UCSD-AML1 (cell line): Measurements from ENCODE around the gene FGGY.

Experiments used
- DNase-seq: peaks from one replicate; lab custom pipeline; 2025; ENCODE audit not compliant: unreplicated experiment; lab: John Stamatoyannopoulos, UW

Gene FGGY

DNA sequence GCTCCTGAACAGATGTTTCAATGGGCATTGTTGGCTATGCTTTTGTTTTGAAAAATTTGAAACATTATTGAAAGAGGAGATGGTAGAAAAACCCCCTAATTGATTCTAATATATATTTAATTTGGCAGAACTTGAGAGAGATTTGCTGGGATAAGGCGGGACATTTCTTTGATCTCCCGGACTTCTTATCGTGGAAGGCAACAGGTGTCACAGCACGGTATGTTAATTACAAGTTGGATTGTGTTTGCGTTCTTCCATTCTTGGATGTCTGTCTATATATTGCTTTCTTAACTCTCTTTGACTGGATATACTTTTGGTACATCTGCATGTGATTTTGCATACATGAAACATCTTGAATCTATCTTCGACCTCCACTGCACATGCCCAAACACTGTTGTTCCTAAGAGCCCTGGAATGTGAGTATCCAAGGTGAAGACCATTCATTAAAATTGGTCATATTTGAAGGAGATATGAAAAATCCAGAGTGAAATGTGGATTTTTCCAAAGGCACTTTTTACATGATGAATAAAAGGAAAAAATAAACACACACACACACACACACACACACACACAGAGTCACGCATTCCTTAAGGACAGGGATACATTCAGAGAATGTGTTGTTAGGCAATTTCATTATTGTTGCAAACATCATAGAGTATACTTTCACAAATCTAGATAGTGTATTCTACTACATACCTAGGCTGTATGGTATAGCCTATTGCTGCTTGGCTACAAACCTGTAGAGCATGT, 81.9 kb downstream of the FGGY start:
- no peak for DNase-seq

DNA sequence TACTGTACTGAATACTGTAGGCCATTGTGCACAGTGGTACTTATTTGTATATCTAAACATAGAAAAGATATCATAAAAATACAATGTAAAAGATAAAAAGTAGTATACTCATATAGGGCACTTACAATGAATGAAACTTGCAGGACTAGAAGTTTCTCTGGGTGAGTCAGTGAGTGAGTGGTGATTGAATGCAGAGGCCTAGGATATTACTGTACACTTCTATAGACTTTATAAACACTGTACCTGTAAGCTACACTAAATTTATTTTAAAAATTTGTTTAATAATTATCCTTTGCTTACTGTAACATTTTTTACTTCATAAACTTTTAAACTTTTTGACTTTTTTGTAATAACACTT, 82.5 kb downstream of the FGGY start:
- DNase-seq: no peak

DNA sequence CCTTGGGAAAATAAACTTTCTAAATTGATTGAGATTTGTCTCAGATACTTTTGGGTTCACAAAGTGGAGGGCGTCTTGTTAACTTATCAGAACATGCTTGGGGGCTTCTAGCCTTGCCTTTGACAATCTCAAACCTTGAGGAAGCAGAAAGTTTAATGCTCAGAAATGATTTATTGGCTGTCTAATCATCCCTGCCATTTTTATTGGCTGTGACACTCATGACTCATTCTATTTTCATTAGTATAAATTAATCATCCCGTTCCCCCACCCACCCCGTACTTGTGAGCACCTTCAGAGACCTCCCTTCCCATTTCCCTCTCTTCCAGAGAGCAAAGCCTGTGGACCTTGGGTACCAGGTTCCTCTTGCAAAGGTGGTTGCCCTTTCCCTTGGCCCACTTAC, 87.1 kb downstream of the FGGY start:
- no peak for DNase-seq

DNA sequence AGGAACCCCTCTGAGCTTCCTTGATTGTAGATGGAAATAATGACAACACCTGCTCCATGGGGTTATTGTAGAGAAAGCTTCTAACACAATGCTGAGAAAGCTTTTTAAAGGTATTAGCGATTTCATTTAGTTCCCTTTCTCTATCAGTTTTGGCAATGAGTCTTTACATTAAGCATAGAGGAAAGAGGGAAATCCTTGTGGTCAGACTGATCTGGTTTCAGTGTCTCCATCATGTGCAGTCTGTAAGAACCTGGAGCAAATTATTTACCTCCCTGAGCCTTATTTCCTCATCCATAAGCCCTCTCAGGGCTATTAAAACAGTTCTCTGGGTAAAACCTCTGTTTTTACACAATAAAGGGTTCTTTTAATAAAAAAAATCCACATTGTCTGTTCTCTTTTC, 87.5 kb downstream of the FGGY start:
- DNase-seq: no peak

DNA sequence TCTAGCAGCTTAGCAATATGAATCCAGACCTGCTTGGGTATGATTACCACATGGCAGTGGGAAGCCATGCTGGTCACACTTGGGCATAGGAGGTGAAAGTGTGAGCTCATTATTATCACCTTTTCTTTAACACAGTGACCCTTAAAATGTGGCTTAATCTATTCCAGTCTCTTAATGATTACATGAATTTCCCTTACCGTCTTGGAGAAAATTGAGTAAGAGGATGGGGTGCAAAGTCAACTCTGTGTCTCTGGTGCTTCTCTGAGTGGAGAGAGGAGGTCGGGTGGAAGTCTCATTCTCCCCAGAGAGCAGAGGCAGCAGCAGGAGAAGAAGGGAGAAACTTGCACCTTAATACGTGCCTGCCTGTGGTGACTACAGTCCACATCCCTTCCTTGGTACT, 91.3 kb downstream of the FGGY start:
- no peak for DNase-seq

DNA sequence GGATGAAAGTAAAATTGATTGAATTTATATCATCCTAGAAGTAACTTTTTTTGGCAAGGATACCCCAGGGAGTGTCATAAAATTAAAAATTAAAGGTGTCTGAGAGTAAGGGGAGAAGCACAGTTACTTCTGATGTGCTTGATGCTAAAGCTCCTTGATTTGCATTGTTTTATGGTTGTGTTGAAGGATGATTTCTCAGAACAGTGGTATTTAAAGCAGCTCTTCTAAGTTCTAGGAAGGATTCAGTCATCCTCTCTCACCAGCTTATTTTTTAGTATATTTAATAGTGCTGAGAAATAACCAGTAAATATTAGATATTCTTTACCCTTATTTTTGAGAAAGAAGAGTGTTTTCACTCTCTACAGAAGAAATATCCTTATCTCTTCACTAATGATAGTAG, 93.0 kb downstream of the FGGY start:
- DNase-seq: no peak

DNA sequence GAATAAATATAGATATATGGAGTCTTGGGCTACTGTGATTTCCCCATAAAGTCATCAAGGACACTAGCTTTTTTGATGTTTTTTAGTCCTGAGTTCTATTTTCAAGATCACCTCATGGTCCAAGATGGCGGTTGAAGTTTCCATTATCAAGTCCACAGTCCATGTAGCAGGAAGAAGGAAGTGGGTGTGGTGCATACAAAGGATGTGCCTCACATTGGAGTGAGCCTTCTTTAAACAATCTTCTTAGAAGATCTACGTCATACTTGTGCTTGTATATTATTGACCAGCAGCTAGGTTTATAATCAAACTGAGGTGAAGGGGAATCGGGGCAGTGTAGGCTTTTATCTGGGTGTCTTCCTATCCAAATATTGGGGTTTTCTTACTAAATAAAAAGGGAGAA, 93.4 kb downstream of the FGGY start:
- DNase-seq: no peak

DNA sequence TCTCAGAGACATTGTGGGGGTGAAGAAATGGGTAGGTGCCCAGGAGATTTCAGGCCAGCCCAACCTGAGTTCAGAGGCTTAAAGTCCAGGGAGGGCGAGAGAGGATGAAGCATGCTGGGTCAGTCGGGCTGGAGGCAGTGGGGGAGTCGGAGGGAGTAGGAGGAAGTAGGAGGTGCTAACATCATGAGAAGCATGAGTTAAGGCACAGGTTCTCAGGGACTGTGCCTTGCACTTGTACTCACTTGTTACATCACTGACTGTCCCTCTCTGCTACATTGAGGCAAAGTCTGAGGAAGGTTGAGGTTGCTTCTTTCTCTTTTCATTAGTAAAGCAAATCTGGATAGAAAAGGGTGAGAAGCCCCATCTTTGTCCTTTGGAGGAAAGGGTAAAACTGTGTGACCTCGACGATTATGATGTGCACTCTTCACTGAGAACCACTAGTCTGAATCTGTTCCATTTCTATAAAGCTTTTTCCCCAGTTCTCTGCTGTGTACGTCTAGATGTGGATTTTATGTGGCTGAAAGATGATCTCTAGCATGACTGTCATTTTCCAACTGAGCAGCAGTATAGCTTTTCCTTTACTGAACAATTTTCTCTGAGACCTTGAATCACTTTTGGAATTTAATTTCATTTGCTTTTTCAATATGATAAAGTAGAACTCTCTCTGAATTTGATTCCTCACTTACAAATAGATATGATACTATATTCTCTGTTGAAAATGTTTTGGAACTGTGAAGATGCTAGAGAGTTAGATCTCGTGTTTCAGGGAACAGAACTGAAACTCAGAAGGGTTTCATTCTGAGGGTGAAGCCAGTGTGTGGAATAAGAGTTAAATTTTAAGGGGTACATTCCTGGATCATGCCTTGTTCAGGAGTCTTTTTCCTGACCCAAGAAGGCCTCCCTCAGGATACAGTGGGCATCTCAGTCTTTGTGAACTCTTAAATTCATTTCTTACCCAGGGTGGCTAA, 94.6 kb downstream of the FGGY start:
- DNase-seq: no peak

DNA sequence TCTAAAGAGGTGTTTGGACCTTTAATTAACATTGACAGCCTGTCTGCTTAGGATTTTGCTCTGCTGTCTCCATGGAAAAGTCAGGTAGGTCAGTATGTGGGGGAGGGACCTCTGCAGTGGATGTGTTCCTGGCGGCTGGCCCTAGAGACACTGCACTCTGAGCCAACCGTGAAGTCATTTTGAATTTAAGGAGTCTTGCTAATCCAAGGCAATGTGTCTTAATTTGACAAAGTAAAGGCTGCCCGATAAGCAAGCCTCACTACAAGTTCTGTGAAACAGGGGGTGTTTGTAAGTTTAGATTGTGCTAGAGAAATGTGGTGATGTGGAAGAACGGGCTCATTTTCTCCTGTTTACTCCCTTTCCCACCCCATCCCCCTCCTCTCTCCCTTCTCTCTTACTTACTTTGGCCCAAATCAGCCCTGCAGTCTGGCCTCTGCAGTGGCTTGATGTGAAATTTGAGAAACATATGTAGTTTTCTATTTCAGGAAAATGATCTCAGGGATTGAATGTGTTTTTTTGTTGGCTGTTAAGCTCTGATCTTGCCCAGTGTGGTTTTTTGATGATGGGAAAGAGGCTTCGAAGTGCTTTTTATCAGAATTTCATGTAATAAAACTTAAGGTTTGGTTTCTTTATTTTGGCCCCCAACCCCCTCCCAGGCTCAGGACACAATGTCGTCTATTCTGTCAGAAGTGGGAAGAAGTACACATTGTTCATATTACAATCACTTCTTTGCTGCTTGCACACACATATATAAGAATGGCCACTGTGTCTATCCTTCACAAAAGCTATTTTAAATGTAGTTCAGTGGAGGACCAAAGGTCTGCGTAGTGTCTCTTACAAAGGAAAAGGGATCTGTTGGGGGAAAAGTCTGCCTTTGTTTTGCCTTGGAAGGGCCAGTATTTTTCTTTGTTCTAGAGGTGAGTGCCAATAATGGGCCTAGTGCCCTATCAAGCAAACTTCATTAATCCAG, 96.6 kb downstream of the FGGY start:
- no peak for DNase-seq

DNA sequence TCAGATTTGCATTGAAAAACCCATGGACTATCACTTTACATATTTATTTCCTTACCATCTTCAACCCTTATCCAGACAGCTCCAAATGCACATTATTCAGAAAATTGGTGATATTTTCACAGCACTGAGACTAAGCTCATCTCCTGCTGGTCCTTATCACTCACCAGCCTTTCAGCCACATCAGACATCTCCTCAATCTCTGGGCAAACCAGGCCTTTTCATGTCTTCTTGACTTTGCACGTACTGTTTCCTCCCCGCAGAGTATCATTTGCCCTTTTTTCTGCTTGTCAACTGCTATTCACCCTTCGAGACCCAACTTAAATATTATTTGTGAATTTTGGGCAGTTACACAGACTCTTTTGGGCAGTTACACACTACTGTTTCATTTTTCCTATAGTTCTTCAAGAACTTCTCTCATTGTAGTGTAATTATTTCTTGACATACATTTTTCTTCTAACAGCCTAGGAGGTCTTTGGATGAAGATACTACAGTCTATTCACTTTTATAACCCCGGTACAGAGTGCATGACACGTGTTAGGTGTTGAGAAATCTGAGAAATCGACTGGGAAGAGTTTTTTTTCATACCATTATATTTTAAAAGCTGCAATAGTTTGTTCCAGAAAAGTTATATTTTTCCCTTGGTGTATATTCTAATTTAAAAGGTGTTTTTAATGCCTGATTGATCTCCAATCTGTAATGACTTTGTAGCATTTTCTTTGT, 98.0 kb downstream of the FGGY start:
- DNase-seq: no peak

DNA sequence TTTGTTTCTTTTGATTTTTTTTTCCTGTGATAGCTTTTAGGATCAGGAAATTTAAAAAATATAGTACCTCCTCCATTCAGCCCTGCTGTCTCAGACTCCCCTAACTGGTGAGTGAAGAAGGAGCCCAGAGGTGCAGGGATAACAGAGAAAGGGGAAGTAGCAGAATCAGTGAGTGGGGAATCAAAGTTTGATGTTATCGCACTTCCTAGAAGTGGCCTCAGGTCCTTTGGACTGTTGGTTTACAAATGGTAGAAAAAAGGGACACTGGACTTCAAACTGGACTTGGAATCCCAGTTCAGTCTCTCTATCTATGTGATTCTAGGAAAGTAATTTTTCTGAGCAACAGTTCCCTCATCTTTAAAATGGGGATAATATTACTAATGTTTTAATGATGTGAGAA, 99.5 kb downstream of the FGGY start:
- no peak for DNase-seq

DNA sequence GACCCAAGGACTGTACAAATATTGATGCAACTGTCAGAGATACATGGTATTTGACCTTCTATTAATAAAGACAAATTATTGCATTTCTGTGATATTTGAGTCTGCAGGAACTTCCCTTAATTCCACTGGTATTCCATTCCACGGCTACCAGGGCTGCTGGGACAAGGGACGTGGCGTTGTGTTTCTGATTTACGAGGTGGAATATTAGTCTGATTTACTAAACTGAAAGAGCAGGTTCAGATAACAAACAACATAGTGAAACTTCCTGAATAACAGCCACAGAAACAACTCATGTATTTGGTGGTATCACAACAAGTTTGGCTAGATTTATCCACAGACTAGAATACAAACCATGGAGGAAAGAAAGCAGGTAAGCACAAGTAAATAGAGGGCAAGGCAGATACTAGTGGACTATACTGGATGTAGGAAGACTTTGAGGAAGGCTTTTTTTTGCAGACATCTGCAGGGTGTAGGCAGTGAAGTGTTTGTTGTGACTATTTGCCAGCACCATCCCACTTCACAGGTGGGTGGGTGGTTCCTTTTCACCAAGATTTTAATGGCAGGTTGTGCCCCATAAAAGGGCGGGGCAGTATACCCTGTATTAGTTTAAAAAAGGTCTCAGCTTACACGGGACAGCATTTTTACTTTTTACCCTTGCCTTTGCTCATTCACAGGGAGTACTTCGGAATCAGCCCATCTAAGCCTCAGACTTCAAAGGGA, 100.4 kb downstream of the FGGY start:
- DNase-seq: no peak

DNA sequence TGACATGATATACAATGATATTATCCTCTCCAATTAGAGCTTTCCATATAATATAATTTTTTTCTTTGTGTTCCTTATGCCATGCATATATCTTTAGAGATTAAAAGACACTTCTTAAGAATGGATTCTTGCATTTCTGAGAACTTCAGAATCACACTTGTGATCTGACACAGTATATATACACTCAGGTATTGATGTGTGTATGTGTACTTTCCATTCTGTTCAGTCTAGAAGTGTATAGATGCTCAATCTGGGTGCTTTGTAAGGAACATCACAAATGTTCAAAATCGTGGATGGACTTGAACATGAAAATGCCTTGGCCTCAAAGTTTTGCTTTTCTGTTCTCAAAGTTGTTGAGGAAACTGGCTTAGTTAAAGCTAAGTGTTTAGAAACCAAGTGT, 102.7 kb downstream of the FGGY start:
- no peak for DNase-seq

DNA sequence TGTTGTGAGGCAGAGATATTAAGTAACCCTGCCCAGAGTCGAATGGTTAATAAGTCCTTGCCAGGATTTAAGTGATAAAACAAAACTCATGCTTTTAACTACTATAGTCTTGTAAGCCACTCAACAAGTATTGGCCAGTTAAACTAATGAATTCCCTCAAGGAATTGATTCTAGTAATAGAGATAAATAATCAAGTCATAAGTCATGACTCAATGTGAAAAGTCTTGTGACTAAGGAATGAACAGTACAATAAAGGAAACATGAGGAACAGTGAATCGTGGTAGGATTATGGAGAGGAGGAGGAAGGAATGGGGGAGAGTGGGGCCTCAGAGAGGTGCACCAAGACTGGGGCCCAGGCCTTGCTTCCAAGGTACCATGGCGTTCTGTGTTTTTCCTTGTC, 104.7 kb downstream of the FGGY start:
- no peak for DNase-seq

DNA sequence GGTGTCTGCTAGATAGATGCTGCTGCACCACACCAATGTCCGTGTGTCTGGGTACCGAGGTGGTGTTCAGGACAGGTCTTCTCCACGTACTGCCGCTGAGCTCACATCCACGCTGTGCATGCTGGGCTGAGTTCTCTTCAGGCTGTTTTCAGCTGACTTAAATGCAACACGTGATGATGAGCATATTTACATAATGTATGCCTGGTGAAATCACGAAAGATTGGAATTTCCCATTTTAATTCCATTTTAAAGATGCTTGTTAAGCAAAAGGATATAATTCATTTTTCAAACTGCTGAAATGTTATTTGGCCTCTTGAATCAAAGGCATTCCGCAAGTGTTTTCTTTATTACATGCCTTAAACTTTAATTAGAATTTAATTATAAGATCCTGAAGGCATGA, 107.9 kb downstream of the FGGY start:
- no peak for DNase-seq

DNA sequence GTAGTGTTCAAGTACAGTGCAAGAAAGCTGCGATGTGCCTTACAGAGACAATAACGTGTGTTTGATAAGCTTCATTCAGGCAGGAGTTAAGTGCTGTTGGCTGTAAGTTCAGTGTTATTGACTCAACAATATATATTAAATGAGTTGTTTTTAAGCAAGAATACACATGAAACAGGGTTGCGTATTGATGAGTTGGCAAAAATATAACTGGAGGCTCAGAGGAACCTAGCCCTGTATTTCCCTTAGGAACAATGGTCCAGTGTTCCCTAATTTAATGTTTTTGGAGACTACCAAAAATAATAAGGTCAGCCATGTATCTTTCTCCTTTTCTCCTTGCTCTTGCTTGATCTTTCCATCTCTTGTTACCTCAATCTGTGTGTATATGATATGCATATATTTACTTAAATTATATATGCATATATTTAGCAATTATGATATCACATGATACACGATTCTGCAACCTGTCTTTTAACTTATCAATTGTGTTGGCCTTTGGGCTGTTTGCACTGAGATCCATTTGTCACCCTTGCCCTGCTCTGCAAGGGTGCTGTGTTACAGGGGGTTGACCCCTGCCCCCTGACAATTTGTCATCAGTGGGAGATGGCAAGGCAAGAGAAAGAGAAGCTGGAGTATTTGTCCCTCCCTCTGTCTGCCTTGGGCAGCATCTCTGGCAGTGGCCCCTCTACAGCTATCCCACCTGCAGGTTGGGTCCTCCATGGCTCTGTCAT, 109.7 kb downstream of the FGGY start:
- DNase-seq: no peak

DNA sequence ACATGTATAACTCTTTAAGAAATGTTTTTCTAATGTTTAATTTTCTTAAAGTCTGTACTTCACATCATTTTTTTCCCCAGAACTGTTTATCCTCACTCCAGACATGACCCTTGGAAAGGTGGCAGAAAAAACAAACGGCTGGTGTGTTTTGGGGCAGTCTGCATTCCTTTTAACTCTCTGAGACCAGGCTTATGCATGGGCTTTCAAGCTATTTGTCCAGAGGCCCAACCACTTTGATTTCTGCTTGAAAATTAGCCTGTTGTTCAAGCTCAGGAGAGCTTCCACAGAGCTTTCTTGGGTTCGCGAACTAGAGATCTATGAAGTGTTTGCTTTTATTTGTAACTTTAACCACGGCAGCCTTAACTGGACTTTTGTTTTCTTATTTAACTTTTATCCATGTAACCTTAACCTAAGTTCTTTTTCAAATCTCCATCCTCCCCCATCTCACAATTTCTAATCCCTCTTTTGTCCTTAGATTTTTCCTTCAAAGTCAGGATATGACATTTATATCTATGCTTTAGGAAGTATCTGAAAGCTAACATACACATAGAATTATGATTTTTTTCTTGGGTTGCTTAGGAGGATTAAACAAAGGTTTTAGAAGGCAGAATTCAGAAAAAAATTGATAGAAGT, 111.8 kb downstream of the FGGY start:
- no peak for DNase-seq

DNA sequence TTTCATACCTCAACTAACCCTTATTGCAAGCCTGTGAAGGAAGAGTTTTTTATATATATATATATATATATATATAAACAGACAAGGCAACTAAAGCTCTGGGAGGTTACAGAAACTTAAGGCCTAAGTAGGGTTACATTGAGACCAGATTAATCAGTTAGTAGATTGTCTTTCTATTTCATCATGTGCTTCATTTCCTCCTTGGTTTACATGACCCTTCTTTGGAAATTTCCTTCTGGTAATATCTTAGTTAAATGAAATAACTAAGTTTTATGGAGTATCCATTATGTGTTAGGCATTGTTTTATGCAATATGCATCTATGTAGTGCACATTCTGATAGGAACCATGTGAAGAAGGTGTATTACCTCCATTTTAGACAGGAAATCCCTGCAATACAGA, 112.7 kb downstream of the FGGY start:
- DNase-seq: no peak

DNA sequence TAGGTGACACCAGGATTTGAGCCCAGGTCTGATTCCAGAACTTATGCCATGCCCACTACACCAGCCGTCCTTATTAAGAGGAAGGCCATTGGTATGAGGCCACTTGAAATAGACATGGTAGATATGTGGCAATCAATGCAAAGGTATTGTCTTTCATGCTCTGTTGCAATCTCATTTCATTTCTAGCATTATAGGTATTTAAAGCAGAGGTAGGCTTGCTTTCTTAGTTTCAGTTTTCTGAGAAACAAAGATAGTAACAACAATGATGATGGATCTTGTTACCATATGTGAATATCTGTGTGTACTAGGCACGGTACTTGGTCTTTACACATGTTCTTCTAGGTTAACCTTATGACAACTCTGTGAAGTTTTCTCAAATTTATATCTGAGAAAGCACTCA, 113.1 kb downstream of the FGGY start:
- DNase-seq: no peak
